ENCODE data around the gene NPHP4. TPM values are rescaled to one million over a fixed set of nuclear protein-coding genes. Genes with fewer than 3 reads are reported as not detected.

Gene NPHP4
- total and polyA plus RNA-seq, 10 of the 15 experiments (the other 5 are each of a cell fraction or from before 2014, with no cell fraction given) = 0.16 to 10.5 (median 3.1) TPM

GRCh38 chr1:5889462-5889861 lies 102.8 kb downstream of the NPHP4 start:
- WGBS (ENCODE audit: insufficient coverage, insufficient replicate concordance, low lambda C conversion rate, missing lambda C conversion rate) = 86% methylated on average over 12 of the region's 12 CpGs
- ChIA-PET POLR2A (no interaction called here), SMC1A (ENCODE audit: uncharacterized antibody, unreplicated experiment) (interaction anchor here (0.6 kb wide), 1 partner anchor 185 kb away, joined by 3 read pairs; no protein-coding TSS in a partner anchor), RAD21 (ENCODE audit: unreplicated experiment) (no interaction called here), CTCF (no interaction called here)
- H3K9me3 ChIP-seq (replicated peaks; ENCODE audit: control insufficient read depth, insufficient read depth, low read length) = no peaks in the 10 kb centered on the region
- no peaks in the 10 kb centered on the region for H3K27me3 ChIP-seq (replicated peaks in 1 of 2; ENCODE audit: control insufficient read depth in 2 of 2, insufficient read depth in 2 of 2, low read length in 1 of 2)
- no peaks in the 10 kb centered on the region for H3K36me3 ChIP-seq (ENCODE audit: control insufficient read depth in 2 of 2, insufficient read depth in 2 of 2, low read length in 1 of 2)
- intact Hi-C loops (cut with micrococcal nuclease; ENCODE audit: unreplicated experiment) (no loop called here), in situ Hi-C loops (cut with MboI) (no loop called here)
- no peak overlapping the region for H3K4me2 ChIP-seq (ENCODE audit: control insufficient read depth, insufficient read depth)
- FAIRE-seq (no peak), DNase-seq (ENCODE audit: low read depth, low spot score) (no peak), ATAC-seq (no peak)
- H3K4me3 ChIP-seq = no peak overlapping the region
- no peak overlapping the region for H2AFZ ChIP-seq (ENCODE audit: control insufficient read depth, low read depth, low read length)
- no peaks in the 10 kb centered on the region for H3K79me2 ChIP-seq (ENCODE audit: control insufficient read depth, insufficient read depth, low read length)
- TF ChIP-seq RELA (IDR thresholded peaks at IDR 0.05; ENCODE audit: borderline replicate concordance, partially characterized antibody) (no peak), BRCA1 (IDR thresholded peaks at IDR 0.05; ENCODE audit: low read depth, low read length) (no peak), KLF5 (IDR thresholded peaks at IDR 0.05; ENCODE audit: partially characterized antibody) (no peak), SUPT20H (IDR thresholded peaks at IDR 0.05; ENCODE audit: borderline replicate concordance, control insufficient read depth, low read depth, low read length) (no peak), CEBPB (IDR thresholded peaks at IDR 0.05; ENCODE audit: borderline replicate concordance in 1 of 2, low read depth in 2 of 2, low read length in 2 of 2) (no peak), RB1 (IDR thresholded peaks at IDR 0.05; ENCODE audit: borderline replicate concordance) (no peak), SUZ12 (IDR thresholded peaks at IDR 0.05; ENCODE audit: unreplicated experiment) (no peak), FOS (IDR thresholded peaks at IDR 0.05; ENCODE audit: borderline replicate concordance, extremely low read depth, insufficient read length) (no peak), SMAD1 (IDR thresholded peaks at IDR 0.05; ENCODE audit: low read depth, partially characterized antibody) (no peak), ESRRA (IDR thresholded peaks at IDR 0.05; ENCODE audit: low read length) (no peak), POU2F2 (IDR thresholded peaks at IDR 0.05; ENCODE audit: borderline replicate concordance, low read depth, low read length) (no peak), NR2C1 (IDR thresholded peaks at IDR 0.05) (no peak), USF1 (IDR thresholded peaks at IDR 0.05; ENCODE audit: borderline replicate concordance, extremely low read length, insufficient read depth, low read depth, low read length) (no peak), NFXL1 (IDR thresholded peaks at IDR 0.05; ENCODE audit: borderline replicate concordance) (no peak), IRF4 (IDR thresholded peaks at IDR 0.05; ENCODE audit: low read depth, low read length) (no peak), CHD2 (IDR thresholded peaks at IDR 0.05; ENCODE audit: borderline replicate concordance, low read depth, low read length) (no peak), NFYB (IDR thresholded peaks at IDR 0.05; ENCODE audit: insufficient read depth, low read depth, low read length) (no peak)
- H4K20me1 ChIP-seq (ENCODE audit: control insufficient read depth, insufficient read depth) = no peaks in the 10 kb centered on the region
- H3K4me1 ChIP-seq (ENCODE audit: control insufficient read depth, insufficient read depth, low read length) = no peaks in the 10 kb centered on the region
- no TSS peak for BruUV-seq (replicated peaks)
- H3K27ac ChIP-seq (ENCODE audit: control insufficient read depth, insufficient read depth) = no peak overlapping the region
- no peak overlapping the region for H3K9ac ChIP-seq (ENCODE audit: control insufficient read depth, insufficient read depth, low read length)

Data from GM12878 (cell line).